Activated T-helper 1 cell treated with Interleukin-2 at 50 U/mL for 16 hours (primary cell): ENCODE data around the gene DOCK4.
"Not testable (repeated sequence)": the region's sequence is repeated elsewhere in the genome, so short reads cannot be mapped to it uniquely, and the experiment has no call there.

Experiments used
- DNase-seq: peaks from one replicate; pipeline ENCODE4 v3.0.0-alpha.2; 2020; ENCODE audit warnings: low read depth

DOCK4 gene

GRCh38 chr7:112206238-112206990 is at the start of gene DOCK4, which contains the start of gene ZNF277:
Gene DOCK4 (minus strand): TSS chr7:112206399. CDS start chr7:112206138, 261 bp downstream.
Gene ZNF277 (plus strand): TSS chr7:112206695. CDS start chr7:112206717, 22 bp downstream.
- DNase-seq, result peak; percentile 98

- no peak for DNase-seq
These were observed 49.2 kb upstream of the DOCK4 start for GRCh38 chr7:112255388-112255720.

- no peak for DNase-seq
These were observed 48.6 kb upstream of the DOCK4 start for GRCh38 chr7:112254709-112255387.

DNA sequence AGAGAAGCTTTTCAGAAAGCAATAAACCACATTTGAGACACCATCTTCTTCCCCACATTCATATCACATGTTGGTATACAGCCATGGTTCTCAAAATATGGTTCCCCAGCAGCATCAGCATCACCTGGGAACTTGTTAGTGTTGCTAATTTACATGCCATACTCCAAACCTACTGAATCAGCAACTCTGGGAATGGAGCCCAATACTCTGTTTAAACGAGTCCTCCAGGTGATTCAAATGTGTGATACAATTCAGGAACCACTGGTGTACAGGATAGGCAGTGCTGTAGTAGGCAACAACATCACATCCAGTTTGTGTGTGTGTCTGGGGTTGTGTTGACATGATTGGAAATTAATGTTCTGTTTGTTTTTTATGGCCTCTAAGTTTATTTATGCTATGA is 48.0 kb upstream of the DOCK4 start:
- DNase-seq, result no peak

- DNase-seq, result no peak
These were observed 46.5 kb upstream of the DOCK4 start for GRCh38 chr7:112252691-112253090.

- DNase-seq, result no peak
These were observed 45.9 kb upstream of the DOCK4 start for GRCh38 chr7:112252141-112252540.

- DNase-seq, result not testable (repeated sequence)
These were observed 43.8 kb upstream of the DOCK4 start for GRCh38 chr7:112249967-112250366.

DNA sequence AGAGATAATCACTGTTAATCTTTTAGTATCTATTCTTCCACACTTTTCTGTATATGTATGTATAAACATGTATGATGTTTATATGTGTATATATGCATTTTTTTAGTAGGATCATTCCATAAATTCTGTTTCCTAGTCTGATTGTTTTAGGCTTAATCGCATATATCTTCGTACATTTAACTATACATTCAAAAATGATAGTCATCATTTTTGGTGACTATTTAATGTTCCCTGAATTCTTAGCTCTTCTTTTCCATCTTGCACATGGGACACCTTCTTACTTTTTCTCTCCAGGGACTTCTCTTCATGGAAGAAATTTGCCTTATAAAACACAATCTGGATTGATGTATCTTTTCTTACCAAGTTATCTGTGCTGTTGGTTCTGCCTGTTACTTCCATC is 42.4 kb upstream of the DOCK4 start:
- DNase-seq, result no peak

DNA sequence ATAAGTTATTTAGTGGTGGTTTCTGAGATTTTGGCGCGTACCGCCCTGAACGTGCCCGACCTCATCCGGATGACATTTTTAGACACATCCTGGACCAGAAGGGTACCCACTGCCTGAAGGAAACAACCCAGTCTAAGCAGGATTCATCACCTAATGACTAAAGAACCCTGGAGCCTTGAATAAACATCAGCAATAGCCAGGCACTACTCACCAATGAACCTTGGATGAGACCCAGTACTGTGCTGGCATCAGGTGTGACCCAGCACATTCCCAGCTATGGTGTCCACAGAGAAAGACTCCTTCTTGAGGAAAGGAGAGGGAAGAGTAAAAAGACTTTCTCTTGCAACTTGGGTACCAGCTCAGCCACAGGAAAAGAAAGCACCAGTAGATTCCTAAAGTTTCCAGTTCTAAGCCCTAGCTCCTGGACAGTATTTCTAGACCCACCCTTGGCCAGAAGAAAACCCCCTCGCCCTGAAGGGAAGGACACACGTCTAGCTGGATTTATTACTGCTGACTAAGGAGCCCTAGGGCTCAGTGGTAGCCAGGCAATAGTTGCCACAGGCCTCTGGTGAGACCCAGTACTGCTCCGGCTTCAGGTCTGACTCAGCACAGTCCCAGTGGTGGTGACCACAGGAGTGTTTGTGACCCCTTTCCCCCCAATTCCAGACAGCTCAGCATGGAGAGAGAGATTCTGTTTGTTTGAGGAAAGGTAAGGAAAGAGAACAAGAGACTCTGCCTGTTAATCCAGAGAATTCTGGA is 32.8 kb upstream of the DOCK4 start:
- DNase-seq, result no peak

DNA sequence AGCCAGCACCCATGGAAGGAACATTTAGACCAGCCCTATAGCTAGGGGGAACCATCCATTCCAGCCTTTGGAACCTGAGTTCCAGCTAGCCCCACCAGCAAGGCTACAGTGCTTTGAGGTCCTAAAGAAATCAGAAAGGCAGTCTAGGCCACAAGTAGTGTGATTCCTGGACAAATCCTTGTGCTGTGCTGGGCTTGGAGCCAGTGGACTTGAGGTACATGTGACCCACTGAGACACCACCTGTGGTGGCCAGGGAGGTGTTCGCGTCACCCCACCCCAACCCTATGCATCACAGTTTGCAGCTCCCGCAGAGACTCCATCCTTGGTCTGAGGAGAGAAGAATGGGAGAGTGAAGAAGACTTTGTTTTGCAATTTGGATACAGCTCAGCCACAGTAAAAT is 32.1 kb upstream of the DOCK4 start:
- DNase-seq, result no peak

GRCh38 chr7:112236597-112236996 is 30.4 kb upstream of the DOCK4 start:
- no peak for DNase-seq

DNA sequence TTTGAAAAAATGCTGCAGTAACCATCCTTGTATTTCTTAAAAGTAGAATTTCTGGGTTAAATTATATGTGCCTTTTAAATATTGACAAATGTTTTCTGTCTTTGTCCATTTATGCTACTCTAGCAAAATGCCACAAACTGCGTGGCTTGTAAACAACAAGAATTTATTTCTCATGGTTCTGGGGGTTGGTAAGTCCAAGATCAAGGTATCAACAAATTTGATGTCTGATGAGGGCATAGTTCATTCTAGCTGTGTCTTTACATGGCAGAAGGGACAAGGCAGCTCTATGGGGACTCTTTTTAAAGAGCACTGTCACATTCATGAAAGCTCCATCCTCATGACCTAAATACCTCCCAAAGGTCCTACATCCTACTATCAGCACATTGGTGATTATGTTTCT is 27.9 kb upstream of the DOCK4 start:
- DNase-seq, result no peak

GRCh38 chr7:112233048-112233697 is 27.0 kb upstream of the DOCK4 start:
- DNase-seq, result no peak

DNA sequence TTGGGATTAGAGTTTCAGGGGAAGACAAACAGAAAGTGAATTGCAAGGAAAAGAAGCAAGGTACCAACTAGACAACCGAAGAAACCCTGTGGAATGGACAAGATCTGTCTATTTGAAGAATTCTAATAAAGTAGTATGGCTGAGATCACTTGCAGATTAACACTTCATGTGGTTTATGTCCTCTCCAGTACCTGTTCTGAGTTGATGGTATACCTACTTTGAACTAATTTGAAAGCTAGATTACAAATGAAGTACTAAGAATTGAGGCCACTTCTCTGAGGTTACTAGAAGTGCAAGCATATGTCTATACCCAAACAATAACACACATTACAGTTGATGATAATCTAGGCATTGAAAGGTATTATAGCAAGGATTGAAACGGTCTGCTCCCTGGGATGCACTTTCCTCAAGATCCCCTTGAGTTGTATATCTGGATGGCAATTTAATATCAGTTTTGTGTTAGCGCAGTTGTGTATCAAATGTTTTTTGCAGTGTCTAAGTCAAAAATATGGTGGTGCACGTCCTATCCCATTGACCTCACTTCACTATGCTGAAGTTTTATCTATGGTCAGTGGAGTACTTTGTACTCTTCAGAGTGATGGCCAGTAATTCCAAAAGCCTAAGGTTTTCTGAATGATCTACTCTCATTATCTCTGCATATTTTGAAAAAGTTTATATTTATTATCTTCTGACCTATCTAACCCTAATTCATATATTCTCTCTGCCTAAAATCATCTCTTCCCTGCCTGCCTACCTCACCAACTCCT is 26.2 kb upstream of the DOCK4 start:
- no peak for DNase-seq

DNA sequence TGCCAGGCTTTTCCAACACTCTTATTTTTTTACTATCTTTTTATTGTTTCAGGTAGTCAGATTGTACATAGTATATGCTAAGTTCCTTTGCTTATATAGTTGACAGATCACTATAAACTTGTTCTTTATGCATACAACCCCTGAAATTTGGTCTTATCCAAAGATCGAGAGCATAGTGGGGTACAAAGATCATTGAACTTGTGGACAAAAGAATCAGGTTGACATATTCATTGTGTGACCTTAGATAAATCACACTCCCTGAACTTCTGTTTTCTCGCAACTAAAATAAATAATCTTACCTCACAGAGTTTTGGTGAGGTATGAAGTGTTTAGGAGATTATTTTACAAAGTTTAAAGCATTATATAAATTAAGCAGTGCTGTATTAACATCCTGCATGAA is 22.4 kb upstream of the DOCK4 start:
- no peak for DNase-seq

- no peak for DNase-seq
These were observed 20.6 kb upstream of the DOCK4 start for GRCh38 chr7:112226701-112227276.

DNA sequence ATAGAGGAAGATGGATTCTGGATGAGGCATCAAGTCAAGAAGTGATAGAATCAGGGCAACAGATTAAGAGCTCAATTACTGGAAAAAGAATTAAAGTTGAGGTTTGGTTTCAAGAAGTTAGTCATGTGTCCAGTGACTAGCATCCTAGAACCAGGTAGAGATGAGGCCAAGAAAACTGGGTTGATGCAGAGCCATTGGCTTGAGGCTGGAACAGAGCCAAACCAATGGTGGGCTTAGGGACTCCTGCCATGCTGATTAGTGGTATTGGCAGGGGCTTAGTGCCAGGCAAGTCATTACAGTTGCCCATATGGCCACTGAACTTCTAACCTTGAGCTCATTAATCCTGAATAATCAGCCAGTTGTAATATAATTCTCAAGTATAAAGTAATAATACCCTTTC is 18.8 kb upstream of the DOCK4 start:
- DNase-seq, result no peak

DNA sequence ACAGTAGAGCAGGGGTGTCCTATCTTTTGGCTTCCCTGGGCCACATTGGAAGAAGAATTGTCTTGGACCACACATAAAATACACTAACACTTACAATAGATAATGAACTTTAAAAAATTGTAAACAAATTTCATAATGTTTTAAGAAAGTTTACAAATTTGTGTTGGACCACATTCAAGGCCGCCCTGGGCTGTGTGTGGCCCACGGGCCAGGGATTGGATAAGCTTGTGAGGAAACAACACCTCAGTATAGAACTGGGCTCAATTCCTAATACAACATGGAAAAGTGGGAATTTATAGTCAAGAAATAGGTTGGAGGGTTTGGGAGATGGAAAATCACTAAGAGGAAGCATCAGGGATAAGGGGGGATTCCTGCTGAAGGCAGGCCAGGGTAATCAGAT is 18.0 kb upstream of the DOCK4 start:
- DNase-seq, result no peak

DNA sequence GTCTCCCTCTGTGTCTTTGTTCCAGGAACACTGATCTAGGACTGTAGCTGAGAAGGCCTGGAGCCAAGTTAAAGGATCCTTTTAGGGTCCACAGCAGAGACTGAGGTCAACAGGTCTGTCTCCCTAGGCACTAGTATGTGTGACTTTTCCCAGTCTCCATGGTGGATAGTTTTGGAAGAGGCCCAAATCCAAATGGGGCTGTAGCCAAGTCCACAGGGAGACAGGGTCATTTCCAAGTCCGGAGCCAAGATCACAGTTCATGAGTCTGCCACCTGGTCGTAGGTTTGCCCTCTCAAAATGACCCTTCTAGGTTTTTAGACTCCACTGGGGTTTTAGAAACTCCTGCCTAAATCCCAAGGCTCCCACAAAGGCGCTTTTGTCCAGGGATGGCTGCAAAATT is 17.1 kb upstream of the DOCK4 start:
- no peak for DNase-seq

DNA sequence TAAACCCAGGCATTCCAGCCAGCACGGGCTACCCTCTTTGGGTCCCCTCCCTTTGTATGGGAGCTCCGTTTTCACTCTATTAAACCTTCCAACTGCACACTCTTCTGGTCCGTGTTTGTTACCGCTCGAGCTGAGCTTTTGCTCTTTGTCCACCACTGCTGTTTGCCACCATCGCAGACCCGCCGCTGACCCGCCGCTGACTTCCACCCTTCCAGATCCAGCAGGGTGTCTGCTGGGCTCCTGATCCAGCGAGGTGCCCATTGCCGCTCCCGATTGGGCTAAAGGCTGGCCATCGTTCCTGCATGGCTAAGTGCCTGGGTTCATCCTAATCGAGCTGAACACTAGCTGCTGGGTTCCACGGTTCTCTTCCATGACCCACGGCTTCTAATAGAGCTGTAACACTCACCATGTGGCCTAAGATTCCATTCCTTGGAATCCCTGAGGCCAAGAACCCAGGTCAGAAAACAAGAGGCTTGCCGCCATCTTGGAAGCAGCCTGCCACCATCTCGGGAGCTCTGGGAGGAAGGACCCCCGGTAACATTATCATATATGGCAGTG is 14.8 kb upstream of the DOCK4 start:
- DNase-seq, result no peak

GRCh38 chr7:112215787-112216186 is 9.6 kb upstream of the DOCK4 start:
- no peak for DNase-seq
